Ovary (tissue), 9 donors: ENCODE measurements around the gene VARS1. TPM values are rescaled to one million over a fixed set of nuclear protein-coding genes. Genes with fewer than 3 reads are reported as not detected.

Source experiments
- DNase-seq, 5 donors: peaks; one replicate each; pipeline ENCODE4 v3.0.0-alpha.2; 2019 to 2020
- H3K27ac ChIP-seq, 2 donors: fragments of 200-600 bp; one replicate each; pipeline versions ENCODE4 v1.5.1 to v1.8.0; 2019 to 2022
- H3K27me3 ChIP-seq: fragments of 200-600 bp; one replicate; pipeline ENCODE4 v1.8.0; 2022
- H3K36me3 ChIP-seq: fragments of 200-600 bp; sonication (generic); one replicate; pipeline ENCODE4 v1.5.1; 2019
- H3K4me1 ChIP-seq: one replicate; pipeline ENCODE4 v1.8.1; 2013; ENCODE audit warnings: mild to moderate bottlenecking, moderate library complexity; ENCODE audit not compliant: insufficient read depth
- H3K4me3 ChIP-seq: fragments of 200-600 bp; sonication (generic); one replicate; pipeline ENCODE4 v1.5.1; 2017
- H3K9me3 ChIP-seq, 2 donors: fragments of 200-600 bp in 1 of 2; sonication (generic) in 1 of 2; one replicate each; pipeline versions ENCODE4 v1.5.1 to v1.8.1; 2013 to 2019; ENCODE audit warnings: mild to moderate bottlenecking in 1 of 2, moderate library complexity in 1 of 2
- CTCF ChIP-seq, 3 donors: fragments of 450-650 bp in 2 of 3; fragments of 200-600 bp in 1 of 3; IDR thresholded peaks; one replicate each; pipeline versions ENCODE4 v1.5.1 to v1.8.0; 2016 to 2022; ENCODE audit warnings: antibody characterized with exemption in 3 of 3, mild to moderate bottlenecking in 1 of 3
- EP300 ChIP-seq: sonication (generic); formaldehyde crosslinking; IDR thresholded peaks from one replicate; pipeline ENCODE4 v1.6.1; 2017; ENCODE audit warnings: antibody characterized with exemption
- POLR2A ChIP-seq: fragments of 450-650 bp; IDR thresholded peaks from one replicate; pipeline ENCODE4 v1.6.1; 2017; ENCODE audit warnings: antibody characterized with exemption, mild to moderate bottlenecking, moderate library complexity
- WGBS, 3 donors: extraction: QIAGEN DNeasy Blood & Tissue Kit in 1 of 3; methylation state at CpG; one replicate each; pipeline versions ENCODE4 v1.1.5 to v1.1.7; 2013 to 2017; 5-methylcytosine and 5-hydroxymethylcytosine counted together
- intact Hi-C, 4 donors: fragments of 100-400 bp; cut with DNase I; formaldehyde crosslinking; loops; one replicate each; pipeline versions ENCODE4 v1.11.0 to v1.15.1; 2022 to 2023
- polyA plus RNA-seq, 2 donors: library from polyadenylated mRNA; stranded (reverse); fragments of 200-250 nt in 1 of 2; fragments of 350-450 nt in 1 of 2; fragmentation: Illumina TruSeq in 1 of 2; extraction: RNeasy Lipid Tissue Mini Kit (QIAGEN cat#74804) in 1 of 2; gene quantifications; one replicate each; pipeline ENCODE4 v1.2.3, GENCODE V29; 2013 to 2014
- total RNA-seq, 7 donors: library from RNA; depleted of rRNA in 2 of 7; stranded (reverse); fragments of >200 nt in 2 of 7; fragmentation: NEBNext Ultra II Directional in 3 of 7; extraction: Animal tissue kit (Norgen Biotek cat#: 25700) in 3 of 7; gene quantifications; one replicate each; pipeline versions ENCODE4 v1.1.0 to v1.2.4, GENCODE V29; 2016 to 2023
- donor health status: DM: no; HTN: no; CAD: no; lungs with moderate emphysema.
- donor health status: DM: no; HTN: no; CAD: no.
- donor health status: Bipolar disorder and iron deficiency.
- donor health status: DM: yes; HTN: yes; CAD: no.
- donor health status: DM: no; HTN: no; CAD: no.
- donor health status: DM: yes; HTN: yes; CAD: no.

Gene VARS1
- total and polyA plus RNA-seq, 9 donors, result 16.0 to 73.6 (median 43.8) TPM

GRCh38 chr6:31785475-31785874, 10.1 kb downstream of the VARS1 start:
- Histone ChIP-seq H3K9me3 (no peaks in the 10 kb centered on the region), H3K4me1 (no peaks in the 10 kb centered on the region), H3K27ac (no peak overlapping the region), H3K27me3 (no peaks in the 10 kb centered on the region), H3K4me3 (no peak overlapping the region), H3K36me3 (no peaks in the 10 kb centered on the region)
- intact Hi-C loops, result no loop called here
- TF ChIP-seq POLR2A (no peak), CTCF (IDR thresholded peaks at IDR 0.05) (no peak), EP300 (no peak)
- no peak for DNase-seq
- WGBS, 3 donors, result 93 to 96% (median 94%) methylated on average over 11 of the region's 11 CpGs

- no peaks in the 10 kb centered on the region for H3K36me3 ChIP-seq
- no peak overlapping the region for H3K27ac ChIP-seq
- no peaks in the 10 kb centered on the region for H3K4me1 ChIP-seq
- no peaks in the 10 kb centered on the region for H3K9me3 ChIP-seq
- no peaks in the 10 kb centered on the region for H3K27me3 ChIP-seq
- 91 to 94% (median 92%) methylated on average over 15 of the region's 15 CpGs for WGBS, 3 donors
- intact Hi-C loops, result loop anchor here in 1 of 4 donors (5.0 kb wide), 1 partner anchor 42 kb away; the partner anchor contains the start of gene MSH5
- H3K4me3 ChIP-seq, result no peak overlapping the region
- TF ChIP-seq CTCF (IDR thresholded peaks at IDR 0.05) (no peak), EP300 (no peak), POLR2A (no peak)
- DNase-seq, result no peak
Observed at GRCh38 chr6:31784098-31784925, 11.2 kb downstream of the VARS1 start.

GRCh38 chr6:31782126-31782855, 13.3 kb downstream of the VARS1 start:
- H3K27me3 ChIP-seq, result no peaks in the 10 kb centered on the region
- DNase-seq, result no peak
- 91 to 95% (median 92%) methylated on average over 31 to 32 of the region's 32 CpGs for WGBS, 3 donors
- TF ChIP-seq CTCF (IDR thresholded peaks at IDR 0.05) (no peak), EP300 (no peak), POLR2A (no peak)
- H3K36me3 ChIP-seq, result no peaks in the 10 kb centered on the region
- no peaks in the 10 kb centered on the region for H3K9me3 ChIP-seq
- H3K4me3 ChIP-seq, result no peak overlapping the region
- intact Hi-C loops, result loop anchor here in 1 of 4 donors (5.0 kb wide), 1 partner anchor 40 kb away; the partner anchor contains the start of gene MSH5
- H3K27ac ChIP-seq, result no peak overlapping the region
- peaks cover 3% of the 10 kb centered on the region for H3K4me1 ChIP-seq

- Histone ChIP-seq H3K4me3 (no peak overlapping the region), H3K36me3 (no peaks in the 10 kb centered on the region), H3K27me3 (no peaks in the 10 kb centered on the region), H3K9me3 (no peaks in the 10 kb centered on the region), H3K4me1 (peaks cover 11% of the 10 kb centered on the region), H3K27ac (no peak overlapping the region)
- intact Hi-C loops, result loop anchor here in 1 of 4 donors (5.0 kb wide), 1 partner anchor 39 kb away; the partner anchor contains the start of gene MSH5
- no peak for DNase-seq
- WGBS, 3 donors, result 92 to 95% (median 93%) methylated on average over 23 of the region's 23 CpGs
- TF ChIP-seq POLR2A (no peak), EP300 (no peak), CTCF (IDR thresholded peaks at IDR 0.05) (no peak)
Observed at GRCh38 chr6:31781244-31782125, 14.1 kb downstream of the VARS1 start.
